Stimulated activated CD4-positive, alpha-beta T cell treated with anti-CD3 and anti-CD28 coated beads, Interleukin-4, amount 100 ng/mL, for 4 hours (primary cell): ENCODE results near the gene MAP2K4.

ENCODE experiments used
- DNase-seq, 2 experiments: peaks; one replicate each; pipeline ENCODE4 v3.0.0-alpha.2; 2020

The MAP2K4 gene

DNA sequence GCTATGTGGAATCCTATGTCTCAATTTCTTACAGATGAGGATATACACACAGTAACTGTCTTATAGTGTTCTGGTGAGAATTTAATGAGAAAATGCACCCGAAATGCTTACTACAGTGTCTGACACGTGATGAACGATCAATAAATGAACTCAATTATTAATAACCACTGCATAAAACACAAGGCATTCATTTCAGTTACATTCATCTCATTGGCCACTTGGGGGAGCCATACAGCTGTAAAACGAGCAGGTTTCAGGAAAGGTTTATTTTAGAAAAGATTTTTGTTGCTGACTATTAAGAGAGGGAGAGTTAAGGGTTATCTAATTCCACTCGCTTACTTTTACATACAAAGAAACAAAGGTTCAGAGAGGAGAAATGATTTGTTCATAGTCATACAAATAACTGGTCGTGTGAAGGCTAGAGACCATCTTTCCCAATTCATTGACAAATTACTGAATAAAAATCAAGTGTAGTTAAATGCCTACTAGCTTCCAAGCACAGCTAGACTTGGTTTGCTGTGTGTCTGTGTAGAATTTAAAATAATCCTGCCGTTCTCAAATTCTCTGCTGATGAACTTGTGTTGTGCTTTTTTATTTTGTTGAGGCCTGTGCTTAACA is 160.1 kb downstream of the MAP2K4 start:
- DNase-seq = no peak

DNA sequence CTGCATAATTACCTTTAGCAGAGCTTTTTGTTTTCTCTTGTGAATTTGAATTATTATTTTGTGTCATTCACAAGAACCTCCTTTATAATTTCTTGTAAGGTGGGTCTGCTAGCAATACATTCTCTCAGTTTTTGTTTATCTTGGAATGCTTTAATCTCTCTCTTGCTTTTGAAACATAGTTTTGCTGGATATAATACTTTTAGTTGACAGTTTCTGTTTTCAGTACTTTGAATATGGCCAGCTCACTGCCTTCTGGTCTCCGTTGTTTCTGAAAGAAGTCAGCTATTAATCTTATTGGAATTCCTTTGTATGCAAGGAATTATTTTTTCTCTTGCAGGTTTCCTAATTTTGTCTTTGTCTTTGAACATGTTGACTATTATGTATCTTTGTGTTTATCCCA is 167.0 kb downstream of the MAP2K4 start:
- no peak for DNase-seq

DNA sequence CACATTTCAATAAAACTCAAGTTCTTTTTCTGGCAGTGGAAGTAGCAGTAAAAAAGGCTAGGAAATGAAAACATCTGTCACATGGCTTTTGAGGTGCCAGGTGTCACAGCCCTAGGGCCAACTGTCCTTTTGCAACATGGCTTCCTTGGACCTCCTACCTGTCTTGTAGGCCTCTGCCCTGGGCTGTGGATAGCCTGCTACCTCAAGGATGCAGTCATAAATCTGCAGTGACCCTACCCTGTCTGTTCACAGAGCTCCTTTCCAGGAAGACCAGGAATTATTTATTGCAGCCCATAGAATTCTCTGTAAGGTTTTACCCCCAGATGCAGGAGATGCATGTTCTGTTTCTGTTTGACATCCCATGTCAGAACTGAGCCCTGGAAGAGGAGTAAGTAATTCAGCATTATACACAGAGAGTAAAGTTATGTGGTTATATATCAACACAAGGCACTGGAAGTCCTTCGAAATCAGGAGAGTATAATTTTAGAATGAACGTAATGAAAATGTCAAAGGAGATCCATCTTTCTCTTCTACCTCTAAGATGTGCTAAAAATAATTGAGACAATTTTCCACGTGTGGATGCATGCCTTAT is 172.6 kb downstream of the MAP2K4 start:
- DNase-seq = no peak
